ENCODE measurements around the gene SIK3. TPM values are rescaled to one million over a fixed set of nuclear protein-coding genes. Genes with fewer than 3 reads are reported as not detected.
"Not testable (repeated sequence)": the region's sequence is repeated elsewhere in the genome, so short reads cannot be mapped to it uniquely, and the experiment has no call there.

The SIK3 gene
- total RNA-seq, 2 experiments from 2014 or later: 81.4 to 86.1 TPM

DNA sequence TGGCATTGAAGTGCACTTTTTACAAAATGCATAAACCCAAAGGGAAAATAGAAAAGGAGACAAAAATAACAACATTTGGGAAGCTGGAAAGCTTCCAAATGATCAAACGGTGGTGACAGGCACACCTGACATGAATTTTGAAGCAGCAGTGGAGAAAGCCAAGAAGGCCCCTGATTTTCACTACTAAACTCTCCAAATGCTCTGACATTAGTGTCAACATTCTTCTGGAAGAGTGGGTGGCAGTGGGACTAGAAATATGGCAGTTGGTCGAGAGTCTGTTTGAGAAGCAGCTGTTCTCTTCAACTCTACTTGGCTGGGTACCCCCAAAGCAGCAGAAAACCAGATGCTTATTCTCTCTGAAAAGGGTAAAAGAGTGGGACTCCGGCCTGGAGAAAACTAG lies 294.2 kb downstream of the SIK3 start:
- H3K4me1 Mint-ChIP-seq (ENCODE audit: low read depth): no peaks in the 10 kb centered on the region
- H3K4me3 Mint-ChIP-seq: no peak overlapping the region
- no peaks in the 10 kb centered on the region for H3K9me3 ChIP-seq (ENCODE audit: control insufficient read depth in 1 of 2, insufficient read depth in 1 of 2, low read length in 2 of 2)
- H3K27me3 ChIP-seq (ENCODE audit: control insufficient read depth in 1 of 2, insufficient read depth in 2 of 2, low read length in 2 of 2): peaks cover 0 to 2% of the 10 kb centered on the region in 2 experiments
- H3K36me3 Mint-ChIP-seq (ENCODE audit: low read depth): no peaks in the 10 kb centered on the region
- no peaks in the 10 kb centered on the region for H3K4me1 ChIP-seq (ENCODE audit: insufficient read depth, low read length)
- ATAC-seq (ENCODE audit: poor library complexity): no peak
- POLR2A ChIA-PET: no interaction called here
- H3K36me3 ChIP-seq (ENCODE audit: insufficient read depth, low read length): no peaks in the 10 kb centered on the region
- DNase-seq: no peak
- H3K27ac Mint-ChIP-seq: no peak overlapping the region
- no peak overlapping the region for H3K27ac ChIP-seq (ENCODE audit: low read depth in 1 of 2, low read length in 2 of 2)
- no peaks in the 10 kb centered on the region for H3K9me3 Mint-ChIP-seq
- intact Hi-C loops (cut with DNase I, micrococcal nuclease): no loop called here
- H3K4me3 ChIP-seq (ENCODE audit: low read length): no peak overlapping the region
- TF ChIP-seq, protein P1, sequence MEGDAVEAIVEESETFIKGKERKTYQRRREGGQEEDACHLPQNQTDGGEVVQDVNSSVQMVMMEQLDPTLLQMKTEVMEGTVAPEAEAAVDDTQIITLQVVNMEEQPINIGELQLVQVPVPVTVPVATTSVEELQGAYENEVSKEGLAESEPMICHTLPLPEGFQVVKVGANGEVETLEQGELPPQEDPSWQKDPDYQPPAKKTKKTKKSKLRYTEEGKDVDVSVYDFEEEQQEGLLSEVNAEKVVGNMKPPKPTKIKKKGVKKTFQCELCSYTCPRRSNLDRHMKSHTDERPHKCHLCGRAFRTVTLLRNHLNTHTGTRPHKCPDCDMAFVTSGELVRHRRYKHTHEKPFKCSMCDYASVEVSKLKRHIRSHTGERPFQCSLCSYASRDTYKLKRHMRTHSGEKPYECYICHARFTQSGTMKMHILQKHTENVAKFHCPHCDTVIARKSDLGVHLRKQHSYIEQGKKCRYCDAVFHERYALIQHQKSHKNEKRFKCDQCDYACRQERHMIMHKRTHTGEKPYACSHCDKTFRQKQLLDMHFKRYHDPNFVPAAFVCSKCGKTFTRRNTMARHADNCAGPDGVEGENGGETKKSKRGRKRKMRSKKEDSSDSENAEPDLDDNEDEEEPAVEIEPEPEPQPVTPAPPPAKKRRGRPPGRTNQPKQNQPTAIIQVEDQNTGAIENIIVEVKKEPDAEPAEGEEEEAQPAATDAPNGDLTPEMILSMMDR (IDR thresholded peaks at IDR 0.05): no peak
- CTCF ChIA-PET: no interaction called here
- peaks cover 18% of the 10 kb centered on the region for H3K27me3 Mint-ChIP-seq

DNA sequence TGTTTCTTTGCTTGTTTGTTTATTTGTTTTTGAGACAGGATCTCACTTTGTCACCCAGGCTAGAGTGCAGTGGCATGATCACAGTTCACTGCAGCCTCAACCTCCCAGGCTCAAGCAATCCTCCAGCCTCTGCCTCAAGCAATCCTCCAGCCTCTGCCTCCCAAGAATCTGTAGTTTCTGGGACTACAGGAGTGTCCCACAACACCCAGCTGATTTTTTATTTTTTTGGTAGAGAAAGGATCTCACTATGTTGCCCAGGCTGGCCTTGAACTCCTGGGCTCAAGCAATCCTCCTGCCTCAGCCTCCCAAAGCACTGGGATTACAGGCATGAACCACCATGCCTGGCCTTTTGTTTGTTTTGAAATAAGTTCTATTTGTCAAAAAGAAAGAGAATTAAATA lies 296.6 kb downstream of the SIK3 start:
- H3K4me1 ChIP-seq (ENCODE audit: insufficient read depth, low read length); H3K27me3 ChIP-seq (ENCODE audit: control insufficient read depth in 1 of 2, insufficient read depth in 2 of 2, low read length in 2 of 2); ATAC-seq (ENCODE audit: poor library complexity); POLR2A ChIA-PET; DNase-seq; H3K4me1 Mint-ChIP-seq (ENCODE audit: low read depth); H3K4me3 Mint-ChIP-seq; H3K36me3 ChIP-seq (ENCODE audit: insufficient read depth, low read length); H3K4me3 ChIP-seq (ENCODE audit: low read length); CTCF ChIA-PET; H3K36me3 Mint-ChIP-seq (ENCODE audit: low read depth); H3K27ac Mint-ChIP-seq; H3K9me3 Mint-ChIP-seq; H3K27ac ChIP-seq (ENCODE audit: low read depth in 1 of 2, low read length in 2 of 2); intact Hi-C loops (cut with DNase I, micrococcal nuclease); H3K9me3 ChIP-seq (ENCODE audit: control insufficient read depth in 1 of 2, insufficient read depth in 1 of 2, low read length in 2 of 2): not testable (repeated sequence)
- peaks cover 17% of the 10 kb centered on the region for H3K27me3 Mint-ChIP-seq

DNA sequence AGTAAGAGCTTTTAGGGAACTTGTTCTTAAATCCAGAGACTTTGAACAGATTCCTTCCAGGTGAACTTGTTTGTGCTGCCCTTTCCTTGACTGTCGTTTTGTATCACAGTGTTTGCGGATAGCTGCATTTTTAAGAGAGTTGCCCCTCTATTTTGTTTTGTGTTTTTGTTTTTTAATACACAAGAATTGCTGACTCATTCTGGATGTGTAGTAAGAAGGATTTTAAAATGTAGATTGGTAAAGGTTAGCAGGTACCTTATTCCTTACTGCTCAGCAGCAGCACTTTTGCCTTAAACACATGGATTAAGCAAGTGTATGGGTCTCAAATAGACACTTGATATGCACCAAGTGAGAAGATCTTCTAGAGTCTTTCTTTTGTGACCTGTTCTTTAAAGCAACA lies 297.6 kb downstream of the SIK3 start:
- POLR2A ChIA-PET: no interaction called here
- Histone ChIP-seq H3K27me3 (ENCODE audit: control insufficient read depth in 1 of 2, insufficient read depth in 2 of 2, low read length in 2 of 2) (peaks cover 0 to 2% of the 10 kb centered on the region in 2 experiments), H3K9me3 (ENCODE audit: control insufficient read depth in 1 of 2, insufficient read depth in 1 of 2, low read length in 2 of 2) (no peaks in the 10 kb centered on the region), H3K4me3 (ENCODE audit: low read length) (no peak overlapping the region), H3K36me3 (ENCODE audit: insufficient read depth, low read length) (no peaks in the 10 kb centered on the region), H3K27ac (ENCODE audit: low read depth in 1 of 2, low read length in 2 of 2) (no peak overlapping the region), H3K4me1 (ENCODE audit: insufficient read depth, low read length) (no peaks in the 10 kb centered on the region)
- Mint-ChIP-seq H3K36me3 (ENCODE audit: low read depth) (no peaks in the 10 kb centered on the region), H3K27me3 (peaks cover 20% of the 10 kb centered on the region), H3K4me1 (ENCODE audit: low read depth) (no peaks in the 10 kb centered on the region), H3K4me3 (no peak overlapping the region), H3K9me3 (no peaks in the 10 kb centered on the region), H3K27ac (no peak overlapping the region)
- ATAC-seq (ENCODE audit: poor library complexity) (no peak), DNase-seq (no peak)
- CTCF ChIA-PET: interaction anchor here (2.1 kb wide), 1 partner anchor 9 kb away, joined by 8 read pairs; the partner anchor contains the start of gene APOA5
- intact Hi-C loops (cut with DNase I, micrococcal nuclease): no loop called here
- TF ChIP-seq, protein P1 (IDR thresholded peaks at IDR 0.05): no peak

DNA sequence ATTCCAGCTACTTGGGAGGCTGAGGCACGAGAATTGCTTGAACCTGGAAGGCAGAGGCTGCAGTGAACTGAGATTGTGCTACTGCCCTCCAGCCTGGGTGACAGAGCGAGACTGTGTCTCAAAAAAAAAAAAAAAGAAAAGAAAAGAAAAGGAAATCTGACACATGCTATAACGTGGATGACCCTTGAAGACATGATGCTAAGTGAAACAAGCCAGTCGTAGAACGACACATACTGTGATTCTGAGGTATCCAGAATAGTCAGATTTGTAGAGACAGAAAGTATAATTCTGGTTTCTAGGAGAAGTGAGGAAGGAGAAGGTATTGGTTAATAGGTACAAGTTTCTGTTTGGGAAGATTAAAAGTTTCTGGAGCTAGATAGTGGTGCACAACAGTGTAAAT lies 299.9 kb downstream of the SIK3 start:
- ATAC-seq (ENCODE audit: poor library complexity) (no peak), DNase-seq (no peak)
- intact Hi-C loops (cut with DNase I, micrococcal nuclease): no loop called here
- no peak overlapping the region for H3K27ac ChIP-seq (ENCODE audit: low read depth in 1 of 2, low read length in 2 of 2)
- ChIA-PET POLR2A (no interaction called here), CTCF (interaction anchor here (0.7 kb wide), 1 partner anchor 485 kb away, joined by 3 read pairs; no protein-coding TSS in a partner anchor)
- Mint-ChIP-seq H3K36me3 (ENCODE audit: low read depth) (no peaks in the 10 kb centered on the region), H3K27me3 (peaks cover 20% of the 10 kb centered on the region), H3K4me1 (ENCODE audit: low read depth) (no peaks in the 10 kb centered on the region), H3K27ac (no peak overlapping the region), H3K9me3 (no peaks in the 10 kb centered on the region), H3K4me3 (no peak overlapping the region)
- no peaks in the 10 kb centered on the region for H3K4me1 ChIP-seq (ENCODE audit: insufficient read depth, low read length)
- H3K27me3 ChIP-seq (ENCODE audit: control insufficient read depth in 1 of 2, insufficient read depth in 2 of 2, low read length in 2 of 2): peaks cover 0 to 2% of the 10 kb centered on the region in 2 experiments
- no peaks in the 10 kb centered on the region for H3K9me3 ChIP-seq (ENCODE audit: control insufficient read depth in 1 of 2, insufficient read depth in 1 of 2, low read length in 2 of 2)
- no peak overlapping the region for H3K4me3 ChIP-seq (ENCODE audit: low read length)
- TF ChIP-seq, protein P1 (IDR thresholded peaks at IDR 0.05): no peak
- H3K36me3 ChIP-seq (ENCODE audit: insufficient read depth, low read length): no peaks in the 10 kb centered on the region

All from CD4-positive, alpha-beta T cell (primary cell).